Peyer's patch (tissue), 4 donors: ENCODE results near the gene ATOH8. TPM values are rescaled to one million over a fixed set of nuclear protein-coding genes. Genes with fewer than 3 reads are reported as not detected.
A peak's percentile ranks its signal among the peaks of the same experiment; 100 is the strongest.
"Not testable (repeated sequence)": the region's sequence is repeated elsewhere in the genome, so short reads cannot be mapped to it uniquely, and the experiment has no call there.

Source experiments
- DNase-seq, 3 donors: peaks; one replicate each; pipeline ENCODE4 v3.0.0-alpha.2; 2017 to 2019
- H3K27ac ChIP-seq, 4 donors: fragments of 200-600 bp; sonication (generic); one replicate each; pipeline ENCODE4 v1.5.1; 2016 to 2019
- H3K27me3 ChIP-seq, 2 donors: fragments of 200-600 bp; sonication (generic); one replicate each; pipeline ENCODE4 v1.5.1; 2019
- H3K36me3 ChIP-seq, 3 donors: fragments of 200-600 bp; sonication (generic); one replicate each; pipeline ENCODE4 v1.5.1; 2016 to 2019
- H3K4me1 ChIP-seq, 4 donors: fragments of 200-600 bp; sonication (generic); one replicate each; pipeline ENCODE4 v1.5.1; 2016 to 2019
- H3K4me3 ChIP-seq, 4 donors: fragments of 200-600 bp; sonication (generic); 1 replicate in 3 of 4; 2 replicates in 1 of 4; pipeline ENCODE4 v1.5.1; 2016 to 2019; ENCODE audit warnings: mild to moderate bottlenecking in 1 of 4
- H3K9me3 ChIP-seq, 4 donors: fragments of 200-600 bp; sonication (generic); one replicate each; pipeline ENCODE4 v1.5.1; 2016 to 2019; ENCODE audit warnings: mild to moderate bottlenecking in 1 of 4
- POLR2A ChIP-seq, 2 donors: fragments of 450-650 bp; IDR thresholded peaks; one replicate each; pipeline ENCODE4 v1.5.1; 2017; ENCODE audit warnings: antibody characterized with exemption in 2 of 2, mild to moderate bottlenecking in 2 of 2, moderate library complexity in 2 of 2
- small RNA-seq, 2 donors: library from RNA; depleted of rRNA; stranded (forward); fragments of <200 nt; gene quantifications; one replicate each; pipeline ENCODE3, GENCODE V24; 2016
- total RNA-seq, 4 donors: library from RNA; depleted of rRNA; stranded (reverse); fragments of >200 nt; gene quantifications; one replicate each; pipeline ENCODE4 v1.1.0, GENCODE V29; 2016
- TF ChIP-seq, protein P1 (sequence below), 6 experiments: fragments of 450-650 bp in 4 of 6; fragments of 200-600 bp in 2 of 6; sonication (generic) in 1 of 6; IDR thresholded peaks; one replicate each; pipeline ENCODE4 v1.5.1; 2017 to 2019; ENCODE audit warnings: antibody characterized with exemption in 6 of 6, mild to moderate bottlenecking in 3 of 6, moderate library complexity in 1 of 6

ATOH8 gene
- total RNA-seq, 4 donors from 2014 or later, result 5.3 to 35.5 (median 13.9) TPM

DNA sequence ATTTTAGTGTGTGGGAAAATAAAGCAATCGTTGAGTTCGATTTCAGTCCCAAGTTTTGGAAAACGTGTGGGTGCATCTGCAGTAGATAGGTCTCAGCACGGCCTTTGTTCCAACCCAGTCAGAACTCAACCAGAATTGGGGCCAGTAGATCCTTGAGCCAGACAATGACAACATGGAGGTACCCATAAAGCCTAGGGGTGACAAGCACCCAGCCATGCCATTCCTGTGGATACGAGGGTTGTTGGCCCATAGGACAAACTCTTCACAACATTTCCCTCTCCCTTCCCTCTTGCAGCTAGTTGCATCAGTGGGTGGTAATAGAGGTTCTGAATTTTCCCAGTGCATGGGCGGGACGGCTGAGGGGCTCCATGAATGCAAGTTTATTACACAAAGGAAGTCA, 74.9 kb downstream of the ATOH8 start:
- no peak for DNase-seq
- H3K4me1 ChIP-seq, result peaks cover 0 to 3% (median 0%) of the 10 kb centered on the region in 4 donors
- no peak for TF ChIP-seq POLR2A (IDR thresholded peaks at IDR 0.05)
- TF ChIP-seq, protein P1, sequence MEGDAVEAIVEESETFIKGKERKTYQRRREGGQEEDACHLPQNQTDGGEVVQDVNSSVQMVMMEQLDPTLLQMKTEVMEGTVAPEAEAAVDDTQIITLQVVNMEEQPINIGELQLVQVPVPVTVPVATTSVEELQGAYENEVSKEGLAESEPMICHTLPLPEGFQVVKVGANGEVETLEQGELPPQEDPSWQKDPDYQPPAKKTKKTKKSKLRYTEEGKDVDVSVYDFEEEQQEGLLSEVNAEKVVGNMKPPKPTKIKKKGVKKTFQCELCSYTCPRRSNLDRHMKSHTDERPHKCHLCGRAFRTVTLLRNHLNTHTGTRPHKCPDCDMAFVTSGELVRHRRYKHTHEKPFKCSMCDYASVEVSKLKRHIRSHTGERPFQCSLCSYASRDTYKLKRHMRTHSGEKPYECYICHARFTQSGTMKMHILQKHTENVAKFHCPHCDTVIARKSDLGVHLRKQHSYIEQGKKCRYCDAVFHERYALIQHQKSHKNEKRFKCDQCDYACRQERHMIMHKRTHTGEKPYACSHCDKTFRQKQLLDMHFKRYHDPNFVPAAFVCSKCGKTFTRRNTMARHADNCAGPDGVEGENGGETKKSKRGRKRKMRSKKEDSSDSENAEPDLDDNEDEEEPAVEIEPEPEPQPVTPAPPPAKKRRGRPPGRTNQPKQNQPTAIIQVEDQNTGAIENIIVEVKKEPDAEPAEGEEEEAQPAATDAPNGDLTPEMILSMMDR (IDR thresholded peaks at IDR 0.05), result no peak
- H3K9me3 ChIP-seq, result no peaks in the 10 kb centered on the region
- no peak overlapping the region for H3K27ac ChIP-seq
- no peaks in the 10 kb centered on the region for H3K36me3 ChIP-seq
- H3K27me3 ChIP-seq, result no peaks in the 10 kb centered on the region
- H3K4me3 ChIP-seq, result no peak overlapping the region

DNA sequence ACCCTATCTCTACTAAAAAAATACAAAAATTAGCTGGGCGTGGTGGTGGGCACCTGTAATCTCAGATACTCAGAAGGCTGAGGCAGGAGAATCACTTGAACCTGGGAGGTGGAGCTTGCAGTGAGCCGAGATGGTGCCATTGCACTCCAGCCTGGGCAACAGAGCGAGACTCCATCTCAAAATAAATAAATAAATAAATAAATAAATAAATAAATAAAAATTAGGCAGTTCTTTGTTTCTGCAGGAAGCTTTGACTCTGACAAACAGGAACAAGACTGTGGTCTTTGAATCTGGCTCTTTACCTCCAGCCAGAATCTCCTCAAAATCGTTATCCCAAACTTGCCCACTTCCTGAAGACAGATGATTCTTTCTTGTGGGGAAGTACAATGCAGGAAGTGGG, 75.6 kb downstream of the ATOH8 start:
- not testable (repeated sequence) for DNase-seq, H3K36me3 ChIP-seq, H3K27ac ChIP-seq, H3K4me1 ChIP-seq, H3K9me3 ChIP-seq, H3K4me3 ChIP-seq, H3K27me3 ChIP-seq

DNA sequence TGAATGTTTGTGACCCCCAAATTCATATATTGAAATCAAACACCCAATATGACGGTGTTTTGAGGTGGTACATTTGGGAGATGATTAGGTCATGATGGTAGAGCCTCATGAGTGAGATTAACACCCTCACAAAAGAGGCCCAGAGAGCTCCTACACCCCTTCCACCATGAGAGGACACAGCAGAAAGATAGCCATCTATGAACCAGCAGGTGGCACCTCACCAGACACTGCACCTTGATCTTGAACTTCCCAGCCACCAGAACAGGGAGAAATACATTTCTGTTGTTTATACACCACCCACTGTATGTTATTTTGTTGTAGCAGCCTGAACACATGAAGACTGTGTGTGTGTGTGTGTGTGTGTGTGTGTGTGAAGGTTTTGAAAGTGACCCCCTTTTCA, 76.9 kb downstream of the ATOH8 start:
- Histone ChIP-seq H3K4me1 (peaks cover 0 to 3% (median 0%) of the 10 kb centered on the region in 4 donors), H3K36me3 (no peaks in the 10 kb centered on the region), H3K27ac (no peak overlapping the region), H3K4me3 (no peak overlapping the region), H3K9me3 (no peaks in the 10 kb centered on the region), H3K27me3 (no peaks in the 10 kb centered on the region)
- DNase-seq, result no peak
- TF ChIP-seq, protein P1 (IDR thresholded peaks at IDR 0.05), result peak in 1 of 6 experiments; percentile 20
- no peak for TF ChIP-seq POLR2A (IDR thresholded peaks at IDR 0.05)

DNA sequence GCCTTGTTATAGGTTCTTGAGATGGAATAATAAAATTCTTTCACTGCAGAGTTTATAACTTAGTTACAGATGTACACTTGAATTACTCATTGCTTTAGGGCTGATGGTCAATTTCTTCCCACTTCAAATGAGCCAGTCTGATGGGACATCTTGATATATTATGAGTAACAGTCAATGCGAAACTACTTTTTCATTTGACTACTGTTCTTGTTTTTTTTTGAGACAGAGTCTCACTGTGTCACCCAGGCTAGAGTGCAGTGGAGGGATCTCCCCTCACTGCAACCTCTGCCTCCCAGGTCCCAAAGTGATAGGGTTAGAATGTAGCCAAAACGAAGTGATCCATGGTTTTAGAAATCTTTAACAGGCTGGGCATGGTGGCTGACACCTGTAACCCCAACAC, 77.9 kb downstream of the ATOH8 start:
- peaks cover 0 to 3% (median 0%) of the 10 kb centered on the region in 4 donors for H3K4me1 ChIP-seq
- no peak for TF ChIP-seq POLR2A (IDR thresholded peaks at IDR 0.05)
- TF ChIP-seq, protein P1 (IDR thresholded peaks at IDR 0.05), result no peak

DNA sequence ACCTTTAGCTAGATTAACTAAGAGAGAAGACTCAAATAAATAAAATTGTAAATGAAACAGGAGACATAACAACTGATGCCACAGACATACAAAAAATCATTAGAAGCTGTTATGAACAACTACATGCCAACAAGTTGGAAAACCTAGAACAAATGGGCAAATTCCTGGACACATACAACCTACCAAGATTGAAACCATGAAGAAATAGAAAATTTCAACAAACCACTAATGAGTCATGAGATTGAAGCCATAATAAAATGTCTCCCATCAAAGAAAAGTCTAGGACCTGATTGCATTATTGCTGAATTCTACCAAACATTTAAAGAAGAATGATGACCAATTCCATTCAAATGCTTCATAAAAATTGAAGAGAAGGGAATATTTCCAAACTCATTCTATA, 80.7 kb downstream of the ATOH8 start:
- no peak for TF ChIP-seq POLR2A (IDR thresholded peaks at IDR 0.05)
- TF ChIP-seq, protein P1 (IDR thresholded peaks at IDR 0.05), result no peak
- no peaks in the 10 kb centered on the region for H3K4me1 ChIP-seq
- H3K9me3 ChIP-seq, result no peaks in the 10 kb centered on the region

More for the DNA sequence above, 77.9 kb downstream of the ATOH8 start:
- Histone ChIP-seq H3K27me3 (no peaks in the 10 kb centered on the region), H3K27ac (no peak overlapping the region), H3K36me3 (no peaks in the 10 kb centered on the region), H3K4me3 (no peak overlapping the region), H3K9me3 (no peaks in the 10 kb centered on the region)
- no peak for DNase-seq

More for the DNA sequence above, 80.7 kb downstream of the ATOH8 start:
- H3K36me3 ChIP-seq, result peaks cover 0 to under 1% (median 0%) of the 10 kb centered on the region in 3 donors
- H3K27me3 ChIP-seq, result no peaks in the 10 kb centered on the region
- no peak overlapping the region for H3K4me3 ChIP-seq
- H3K27ac ChIP-seq, result no peak overlapping the region
- DNase-seq, result no peak

Small RNA genes lying within 50 kb of the gene (small RNA-seq; reads per million reads assigned to genes)
- gene MIR6071 (0 reads per million in 2 donors), gene RN7SKP83 (0 reads per million in 2 donors), gene RNU1-38P (0 reads per million in 2 donors)

Other genes starting within 250 kb of the ATOH8 start
- gene MAT2A, start 214.8 kb upstream of the ATOH8 start, total RNA-seq, result 100 to 1,000 TPM; 113 to 189 (median 140) TPM
- gene GGCX, start 192.5 kb upstream of the ATOH8 start, total RNA-seq, result 10 to 100 TPM; 21.3 to 38.0 (median 31.1) TPM
- 100 to 1,000 TPM in 2 of 4 donors, 10 to 100 TPM in 2; 75.1 to 189 (median 112) TPM for gene VAMP8, start 176.4 kb upstream of the ATOH8 start, total RNA-seq
- 10 to 100 TPM in 3 of 4 donors, 1 to 10 TPM in 1; 6.5 to 18.2 (median 16.0) TPM for gene VAMP5, start 169.6 kb upstream of the ATOH8 start, total RNA-seq
- 100 to 1,000 TPM in 3 of 4 donors, 10 to 100 TPM in 1; 73.4 to 182 (median 134) TPM for gene RNF181, start 158.2 kb upstream of the ATOH8 start, total RNA-seq
- gene TMEM150A, start 151.3 kb upstream of the ATOH8 start, total RNA-seq, result 10 to 100 TPM in 2 of 4 donors, 1 to 10 TPM in 2; 7.5 to 24.0 (median 15.5) TPM
- 10 to 100 TPM; 20.5 to 34.0 (median 25.9) TPM for gene C2orf68, start 141.9 kb upstream of the ATOH8 start, total RNA-seq
- 100 to 1,000 TPM in 1 of 4 donors, 10 to 100 TPM in 3; 49.2 to 116 (median 64.6) TPM for gene USP39, start 137.8 kb upstream of the ATOH8 start, total RNA-seq
- 1 to 10 TPM in 1 of 4 donors, not detected in 3; 1.7 TPM for gene SFTPB, start 85.8 kb upstream of the ATOH8 start, total RNA-seq
- gene GNLY, start 59.6 kb upstream of the ATOH8 start, total RNA-seq, result 10 to 100 TPM in 2 of 4 donors, 1 to 10 TPM in 1, not detected in 1; 1.7 to 15.3 (median 10.5) TPM
- gene ST3GAL5, start 135.0 kb downstream of the ATOH8 start, total RNA-seq, result 10 to 100 TPM; 10.8 to 23.9 (median 16.5) TPM